ENCODE data around the gene CACNA2D3. TPM values are rescaled to one million over a fixed set of nuclear protein-coding genes. Genes with fewer than 3 reads are reported as not detected.

Gene CACNA2D3
- total and polyA plus RNA-seq, 12 donors: 0.26 to 13.7 (median 2.8) TPM; not detected in 1

DNA sequence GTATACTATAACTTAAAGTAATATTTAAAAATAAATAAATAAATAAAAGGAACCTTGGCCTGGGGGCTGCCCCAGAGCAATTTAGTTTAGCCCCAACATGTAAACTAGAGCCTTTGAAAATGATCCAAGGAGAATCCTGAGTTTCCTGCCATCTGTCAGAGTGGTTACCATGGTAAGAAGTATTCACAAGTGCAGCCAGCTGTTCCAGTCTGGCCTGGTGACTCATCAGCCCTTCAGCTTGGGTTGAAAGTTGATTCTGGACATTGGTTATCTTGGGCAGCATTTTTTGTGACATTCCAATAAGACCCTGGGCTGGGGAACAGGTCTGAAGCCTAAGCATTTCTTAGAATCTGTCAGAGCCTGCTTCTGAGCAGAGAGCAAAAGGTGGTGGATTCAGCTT, 878.2 kb downstream of the CACNA2D3 start:
- TF ChIP-seq, protein P1, sequence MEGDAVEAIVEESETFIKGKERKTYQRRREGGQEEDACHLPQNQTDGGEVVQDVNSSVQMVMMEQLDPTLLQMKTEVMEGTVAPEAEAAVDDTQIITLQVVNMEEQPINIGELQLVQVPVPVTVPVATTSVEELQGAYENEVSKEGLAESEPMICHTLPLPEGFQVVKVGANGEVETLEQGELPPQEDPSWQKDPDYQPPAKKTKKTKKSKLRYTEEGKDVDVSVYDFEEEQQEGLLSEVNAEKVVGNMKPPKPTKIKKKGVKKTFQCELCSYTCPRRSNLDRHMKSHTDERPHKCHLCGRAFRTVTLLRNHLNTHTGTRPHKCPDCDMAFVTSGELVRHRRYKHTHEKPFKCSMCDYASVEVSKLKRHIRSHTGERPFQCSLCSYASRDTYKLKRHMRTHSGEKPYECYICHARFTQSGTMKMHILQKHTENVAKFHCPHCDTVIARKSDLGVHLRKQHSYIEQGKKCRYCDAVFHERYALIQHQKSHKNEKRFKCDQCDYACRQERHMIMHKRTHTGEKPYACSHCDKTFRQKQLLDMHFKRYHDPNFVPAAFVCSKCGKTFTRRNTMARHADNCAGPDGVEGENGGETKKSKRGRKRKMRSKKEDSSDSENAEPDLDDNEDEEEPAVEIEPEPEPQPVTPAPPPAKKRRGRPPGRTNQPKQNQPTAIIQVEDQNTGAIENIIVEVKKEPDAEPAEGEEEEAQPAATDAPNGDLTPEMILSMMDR (IDR thresholded peaks at IDR 0.05): no peak
- TF ChIP-seq POLR2A (IDR thresholded peaks at IDR 0.05): no peak

GRCh38 chr3:55000953-55001352, 878.6 kb downstream of the CACNA2D3 start:
- no peak for DNase-seq
- H3K27ac ChIP-seq: no peak overlapping the region
- no peaks in the 10 kb centered on the region for H3K36me3 ChIP-seq (replicated peaks in 1 of 2)
- H3K4me1 ChIP-seq (replicated peaks in 1 of 2): peaks cover 0 to 7% of the 10 kb centered on the region in 2 donors
- H3K27me3 ChIP-seq: no peaks in the 10 kb centered on the region
- TF ChIP-seq, protein P1 (IDR thresholded peaks at IDR 0.05): no peak
- TF ChIP-seq POLR2A (IDR thresholded peaks at IDR 0.05): no peak
- intact Hi-C loops (cut with DNase I): no loop called here
- no peaks in the 10 kb centered on the region for H3K9me3 ChIP-seq (replicated peaks in 1 of 3)
- no peak overlapping the region for H3K4me3 ChIP-seq
- 81 to 91% (median 88%) methylated on average over 4 of the region's 4 CpGs for WGBS, 4 donors

More for the DNA sequence above, 878.2 kb downstream of the CACNA2D3 start:
- Histone ChIP-seq H3K36me3 (replicated peaks in 1 of 2) (no peaks in the 10 kb centered on the region), H3K27me3 (no peaks in the 10 kb centered on the region), H3K4me1 (replicated peaks in 1 of 2) (peaks cover 0 to 7% of the 10 kb centered on the region in 2 donors), H3K4me3 (no peak overlapping the region), H3K9me3 (replicated peaks in 1 of 3) (no peaks in the 10 kb centered on the region), H3K27ac (no peak overlapping the region)
- intact Hi-C loops (cut with DNase I): no loop called here
- DNase-seq: peak; percentile 41 to 84 (median 57)

- DNase-seq: no peak
- TF ChIP-seq POLR2A (IDR thresholded peaks at IDR 0.05): no peak
- TF ChIP-seq, protein P1 (IDR thresholded peaks at IDR 0.05): no peak
- 77 to 81% (median 78%) methylated on average over 7 to 9 of the region's 9 CpGs for WGBS, 4 donors
- no peak overlapping the region for H3K4me3 ChIP-seq
- no peaks in the 10 kb centered on the region for H3K36me3 ChIP-seq (replicated peaks in 1 of 2)
- intact Hi-C loops (cut with DNase I): no loop called here
- peaks cover 0 to 7% of the 10 kb centered on the region in 2 donors for H3K4me1 ChIP-seq (replicated peaks in 1 of 2)
- H3K9me3 ChIP-seq (replicated peaks in 1 of 3): no peaks in the 10 kb centered on the region
- H3K27me3 ChIP-seq: no peaks in the 10 kb centered on the region
- no peak overlapping the region for H3K27ac ChIP-seq
Observed at GRCh38 chr3:55002416-55002930, 880.1 kb downstream of the CACNA2D3 start.

- intact Hi-C loops (cut with DNase I): no loop called here
- H3K4me3 ChIP-seq: no peak overlapping the region
- no peak for DNase-seq
- H3K9me3 ChIP-seq (replicated peaks in 1 of 3): no peaks in the 10 kb centered on the region
- H3K36me3 ChIP-seq (replicated peaks in 1 of 2): no peaks in the 10 kb centered on the region
- H3K27me3 ChIP-seq: no peaks in the 10 kb centered on the region
- no peaks in the 10 kb centered on the region for H3K4me1 ChIP-seq (replicated peaks in 1 of 2)
- 62 to 74% (median 71%) methylated on average over 8 of the region's 8 CpGs for WGBS, 4 donors
- TF ChIP-seq POLR2A (IDR thresholded peaks at IDR 0.05): no peak
- TF ChIP-seq, protein P1 (IDR thresholded peaks at IDR 0.05): no peak
- H3K27ac ChIP-seq: no peak overlapping the region
Observed at GRCh38 chr3:55006244-55006676, 883.9 kb downstream of the CACNA2D3 start.
